Nephron (organoid): Measurements from ENCODE around the gene ZNF431.
"Not testable (repeated sequence)": the region's sequence is repeated elsewhere in the genome, so short reads cannot be mapped to it uniquely, and the experiment has no call there.

ENCODE experiments used
- H3K27ac Mint-ChIP-seq, 3 experiments: 2 replicates each; pipeline ENCODE4 v1.8.0; 2020; ENCODE audit warnings: mixed read lengths in 3 of 3, mild to moderate bottlenecking in 2 of 3, moderate library complexity in 1 of 3
- H3K27me3 Mint-ChIP-seq: 2 replicates; pipeline ENCODE4 v1.8.0; 2021; ENCODE audit warnings: low read depth, mild to moderate bottlenecking, moderate library complexity, mixed read lengths
- H3K36me3 Mint-ChIP-seq: 2 replicates; pipeline ENCODE4 v1.8.0; 2020; ENCODE audit warnings: low read depth, mixed read lengths
- H3K4me1 Mint-ChIP-seq: 2 replicates; pipeline ENCODE4 v1.8.0; 2020; ENCODE audit warnings: mixed read lengths
- H3K4me3 Mint-ChIP-seq, 3 experiments: 2 replicates each; pipeline ENCODE4 v1.8.0; 2020; ENCODE audit warnings: mild to moderate bottlenecking in 3 of 3, mixed read lengths in 3 of 3, moderate library complexity in 2 of 3
- H3K9me3 Mint-ChIP-seq: 2 replicates; pipeline ENCODE4 v1.8.0; 2020; ENCODE audit warnings: mixed read lengths
- CTCF ChIP-seq, 3 experiments: fragments of 200-600 bp; sonication (generic); IDR thresholded peaks; one replicate each; pipeline ENCODE4 v1.5.0; 2021; ENCODE audit warnings: antibody characterized with exemption in 3 of 3; ENCODE audit not compliant: unreplicated experiment in 3 of 3

Gene ZNF431

GRCh38 chr19:21197590-21198295 lies 55.9 kb downstream of the ZNF431 start:
- Mint-ChIP-seq H3K27me3 (no peaks in the 10 kb centered on the region), H3K27ac (peak overlapping the region in 1 of 3 experiments; percentile 58), H3K36me3 (no peaks in the 10 kb centered on the region), H3K4me1 (no peaks in the 10 kb centered on the region), H3K4me3 (no peak overlapping the region), H3K9me3 (no peaks in the 10 kb centered on the region)
- TF ChIP-seq CTCF (IDR thresholded peaks at IDR 0.05; ENCODE audit: unreplicated experiment in 3 of 3): no peak

- peak; percentile 41 to 49 (median 42) for TF ChIP-seq CTCF (IDR thresholded peaks at IDR 0.05; ENCODE audit: unreplicated experiment in 3 of 3)
- H3K9me3 Mint-ChIP-seq: peaks cover 17% of the 10 kb centered on the region
- no peak overlapping the region for H3K27ac Mint-ChIP-seq
- H3K4me1 Mint-ChIP-seq: no peaks in the 10 kb centered on the region
- H3K27me3 Mint-ChIP-seq: no peaks in the 10 kb centered on the region
- H3K36me3 Mint-ChIP-seq: no peaks in the 10 kb centered on the region
- H3K4me3 Mint-ChIP-seq: no peak overlapping the region
Measured at GRCh38 chr19:21202865-21203494, 61.1 kb downstream of the ZNF431 start.

GRCh38 chr19:21210037-21210621 lies 68.3 kb downstream of the ZNF431 start:
- Mint-ChIP-seq H3K4me1 (no peaks in the 10 kb centered on the region), H3K36me3 (no peaks in the 10 kb centered on the region), H3K27me3 (no peaks in the 10 kb centered on the region), H3K9me3 (peaks cover 20% of the 10 kb centered on the region), H3K4me3 (no peak overlapping the region), H3K27ac (no peak overlapping the region)
- no peak for TF ChIP-seq CTCF (IDR thresholded peaks at IDR 0.05; ENCODE audit: unreplicated experiment in 3 of 3)

- Mint-ChIP-seq H3K27me3 (no peaks in the 10 kb centered on the region), H3K9me3 (peaks cover 6% of the 10 kb centered on the region), H3K36me3 (no peaks in the 10 kb centered on the region), H3K4me1 (no peaks in the 10 kb centered on the region), H3K27ac (no peak overlapping the region), H3K4me3 (no peak overlapping the region)
- no peak for TF ChIP-seq CTCF (IDR thresholded peaks at IDR 0.05; ENCODE audit: unreplicated experiment in 3 of 3)
Measured at GRCh38 chr19:21221693-21222092, 79.9 kb downstream of the ZNF431 start.

- not testable (repeated sequence) for H3K36me3 Mint-ChIP-seq, H3K4me3 Mint-ChIP-seq, H3K4me1 Mint-ChIP-seq, H3K27ac Mint-ChIP-seq, H3K27me3 Mint-ChIP-seq
- peaks cover 40% of the 10 kb centered on the region for H3K9me3 Mint-ChIP-seq
Measured at GRCh38 chr19:21229938-21230337, 88.1 kb downstream of the ZNF431 start.

GRCh38 chr19:21233691-21234090 lies 91.9 kb downstream of the ZNF431 start:
- H3K4me3 Mint-ChIP-seq: no peak overlapping the region
- H3K27ac Mint-ChIP-seq: no peak overlapping the region
- H3K27me3 Mint-ChIP-seq: no peaks in the 10 kb centered on the region
- no peak for TF ChIP-seq CTCF (IDR thresholded peaks at IDR 0.05; ENCODE audit: unreplicated experiment in 3 of 3)
- H3K9me3 Mint-ChIP-seq: peaks cover 41% of the 10 kb centered on the region
- no peaks in the 10 kb centered on the region for H3K36me3 Mint-ChIP-seq
- no peaks in the 10 kb centered on the region for H3K4me1 Mint-ChIP-seq

- H3K4me1 Mint-ChIP-seq, H3K4me3 Mint-ChIP-seq, H3K36me3 Mint-ChIP-seq, H3K27me3 Mint-ChIP-seq, H3K27ac Mint-ChIP-seq: not testable (repeated sequence)
- peaks cover 21% of the 10 kb centered on the region for H3K9me3 Mint-ChIP-seq
Measured at GRCh38 chr19:21236751-21237150, 94.9 kb downstream of the ZNF431 start.
